Neural cell (in vitro differentiated cells): ENCODE measurements around the gene PDZRN3.

Experiments
- EP300 ChIP-seq: fragments of 450-650 bp; conservative IDR thresholded peaks from 2 replicates; pipeline ENCODE4 v1.6.1; 2014; ENCODE audit warnings: antibody characterized with exemption, mild to moderate bottlenecking, moderate library complexity; ENCODE audit not compliant: poor library complexity, severe bottlenecking
- EZH2 ChIP-seq: fragments of 200-600, 300-800 bp; shearing (Covaris generic), sonication (generic); IDR thresholded peaks from 2 replicates; pipeline ENCODE4 v1.6.1; 2014; ENCODE audit warnings: antibody characterized with exemption, low read length, borderline replicate concordance, mild to moderate bottlenecking; ENCODE audit not compliant: insufficient read depth, poor library complexity, severe bottlenecking
- MXI1 ChIP-seq: fragments of 450-650 bp; conservative IDR thresholded peaks from 2 replicates; pipeline ENCODE4 v1.6.1; 2014; ENCODE audit warnings: antibody characterized with exemption, mild to moderate bottlenecking; ENCODE audit not compliant: poor library complexity, severe bottlenecking
- POLR2AphosphoS5 ChIP-seq: IDR thresholded peaks from 2 replicates; pipeline ENCODE4 v1.6.1; 2012
- RAD21 ChIP-seq: fragments of 450-650 bp; conservative IDR thresholded peaks from 2 replicates; pipeline ENCODE4 v1.6.1; 2014; ENCODE audit warnings: antibody characterized with exemption, mild to moderate bottlenecking, moderate library complexity
- TAF1 ChIP-seq: IDR thresholded peaks from 2 replicates; pipeline ENCODE4 v1.6.1; 2012; ENCODE audit warnings: low read depth
- TF ChIP-seq, protein P1 (sequence below): fragments of 450-650 bp; IDR thresholded peaks from 2 replicates; pipeline ENCODE4 v1.5.1; 2014; ENCODE audit warnings: antibody characterized with exemption, mild to moderate bottlenecking, moderate library complexity; ENCODE audit not compliant: poor library complexity, severe bottlenecking

DNA sequence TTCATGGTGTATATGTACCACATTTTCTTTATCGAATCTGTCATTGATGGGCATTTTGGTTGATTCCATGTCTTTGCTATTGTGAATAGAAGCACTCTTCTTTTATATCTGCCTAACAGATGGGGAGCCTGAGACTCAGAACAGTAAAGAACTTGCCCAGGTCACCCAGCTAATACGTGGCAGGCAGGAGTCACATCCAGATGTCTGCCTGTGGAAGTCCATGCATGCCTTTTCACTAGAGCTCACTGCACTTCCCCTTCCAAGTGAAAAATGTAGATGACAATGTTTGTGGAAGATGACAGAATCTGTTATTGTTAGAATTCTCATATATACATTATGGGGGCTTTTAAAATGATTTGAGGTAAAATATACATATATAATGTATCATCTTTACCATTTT is 165.0 kb downstream of the PDZRN3 start:
- TF ChIP-seq, protein P1, sequence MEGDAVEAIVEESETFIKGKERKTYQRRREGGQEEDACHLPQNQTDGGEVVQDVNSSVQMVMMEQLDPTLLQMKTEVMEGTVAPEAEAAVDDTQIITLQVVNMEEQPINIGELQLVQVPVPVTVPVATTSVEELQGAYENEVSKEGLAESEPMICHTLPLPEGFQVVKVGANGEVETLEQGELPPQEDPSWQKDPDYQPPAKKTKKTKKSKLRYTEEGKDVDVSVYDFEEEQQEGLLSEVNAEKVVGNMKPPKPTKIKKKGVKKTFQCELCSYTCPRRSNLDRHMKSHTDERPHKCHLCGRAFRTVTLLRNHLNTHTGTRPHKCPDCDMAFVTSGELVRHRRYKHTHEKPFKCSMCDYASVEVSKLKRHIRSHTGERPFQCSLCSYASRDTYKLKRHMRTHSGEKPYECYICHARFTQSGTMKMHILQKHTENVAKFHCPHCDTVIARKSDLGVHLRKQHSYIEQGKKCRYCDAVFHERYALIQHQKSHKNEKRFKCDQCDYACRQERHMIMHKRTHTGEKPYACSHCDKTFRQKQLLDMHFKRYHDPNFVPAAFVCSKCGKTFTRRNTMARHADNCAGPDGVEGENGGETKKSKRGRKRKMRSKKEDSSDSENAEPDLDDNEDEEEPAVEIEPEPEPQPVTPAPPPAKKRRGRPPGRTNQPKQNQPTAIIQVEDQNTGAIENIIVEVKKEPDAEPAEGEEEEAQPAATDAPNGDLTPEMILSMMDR = no peak
- TF ChIP-seq EP300 (no peak), EZH2 (no peak), RAD21 (no peak), POLR2AphosphoS5 (no peak), TAF1 (no peak), MXI1 (no peak)
